ENCODE results near the gene NPB.

Gene NPB

GRCh38 chr17:81951785-81952684, 50.0 kb downstream of the NPB start:
- TF ChIP-seq CTCF (IDR thresholded peaks at IDR 0.05; ENCODE audit: poor library complexity, severe bottlenecking) = no peak
- Histone ChIP-seq H3K4me1 (ENCODE audit: insufficient read depth, poor library complexity, severe bottlenecking) (no peaks in the 10 kb centered on the region), H3K36me3 (ENCODE audit: low read depth) (no peaks in the 10 kb centered on the region), H3K4me3 (ENCODE audit: severe bottlenecking) (no peak overlapping the region), H3K27me3 (ENCODE audit: insufficient read depth, poor library complexity, severe bottlenecking) (no peaks in the 10 kb centered on the region), H3K9me3 (ENCODE audit: severe bottlenecking) (no peaks in the 10 kb centered on the region), H3K27ac (ENCODE audit: poor library complexity, severe bottlenecking) (no peak overlapping the region)
- ATAC-seq (ENCODE audit: low read depth) (no peak), DNase-seq (ENCODE audit: low spot score) (no peak)

Measured in RWPE2 (cell line).